ENCODE results near the gene STK32B.
"Not testable (repeated sequence)": the region's sequence is repeated elsewhere in the genome, so short reads cannot be mapped to it uniquely, and the experiment has no call there.

The STK32B gene
- long read RNA-seq, donor 1, partial matches to known transcripts, result 0 of 1 reads
- long read RNA-seq, donor 1, other reads (novel, unspliced or antisense), result 0 of 1 reads
- long read RNA-seq, donor 2, partial matches to known transcripts, result 0 of 2 reads
- long read RNA-seq, donor 2, other reads (novel, unspliced or antisense), result 0 of 2 reads
- long read RNA-seq, donor 3, partial matches to known transcripts, result 0 of 1 reads
- long read RNA-seq, donor 3, other reads (novel, unspliced or antisense), result 0 of 1 reads
- long read RNA-seq, donor 4, result 0 reads
- long read RNA-seq, donor 5, partial matches to known transcripts, result 0 of 1 reads
- long read RNA-seq, donor 5, other reads (novel, unspliced or antisense), result 0 of 1 reads
- long read RNA-seq, donor 6, partial matches to known transcripts, result 0 of 1 reads
- long read RNA-seq, donor 6, other reads (novel, unspliced or antisense), result 0 of 1 reads
- long read RNA-seq, donor 7, result 0 reads
- long read RNA-seq, donor 8, partial matches to known transcripts, result 0 of 4 reads
- long read RNA-seq, donor 8, other reads (novel, unspliced or antisense), result 0 of 4 reads

DNA sequence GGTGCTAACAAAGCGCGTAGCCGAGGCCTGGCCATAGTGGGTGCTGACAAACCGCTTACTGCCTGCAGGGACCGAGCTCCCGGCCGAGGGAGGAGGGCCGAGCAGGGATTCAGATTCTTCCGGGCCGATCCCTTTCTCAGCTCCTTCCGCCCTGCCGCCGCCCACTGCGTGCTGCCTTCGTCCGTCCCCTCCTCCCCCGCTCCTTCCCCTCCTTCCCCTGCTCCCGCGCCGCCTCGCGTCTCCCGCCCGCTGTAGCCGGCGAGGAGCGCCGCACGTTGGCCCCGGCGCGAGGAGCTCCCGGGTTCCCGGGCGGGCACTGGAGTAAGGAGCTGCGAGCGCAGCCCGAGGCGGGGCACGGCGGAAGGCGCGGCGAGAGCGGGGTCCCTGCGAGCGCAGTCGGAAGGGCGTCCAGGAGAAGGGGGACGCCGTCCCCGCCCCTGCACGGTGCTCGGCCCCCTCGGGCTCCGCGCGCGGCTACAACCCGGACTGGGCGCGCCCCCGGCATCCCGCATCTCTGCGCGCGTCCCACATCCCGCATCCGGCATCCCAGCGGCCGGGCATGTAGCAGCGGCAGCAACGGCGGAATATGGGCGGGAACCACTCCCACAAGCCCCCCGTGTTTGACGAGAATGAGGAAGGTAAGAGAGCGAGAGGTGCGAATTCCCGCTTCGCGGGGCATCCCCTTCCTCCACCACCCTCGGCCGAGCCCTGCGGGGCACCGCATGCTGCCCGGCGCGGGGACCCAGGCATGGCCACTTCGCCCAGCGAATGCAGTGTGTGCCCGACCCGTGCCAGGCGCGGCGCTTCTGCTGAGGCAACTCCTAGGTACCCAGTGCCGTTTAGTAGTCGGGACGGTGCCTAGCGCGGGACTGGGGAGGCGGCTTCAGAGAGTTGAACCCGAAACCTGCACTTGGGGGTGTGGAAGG is at the start of gene STK32B:
Gene STK32B, plus strand, starts transcription at position 203 of the 926 bp plus-strand sequence.
- peak; percentile 65 for DNase-seq

DNA sequence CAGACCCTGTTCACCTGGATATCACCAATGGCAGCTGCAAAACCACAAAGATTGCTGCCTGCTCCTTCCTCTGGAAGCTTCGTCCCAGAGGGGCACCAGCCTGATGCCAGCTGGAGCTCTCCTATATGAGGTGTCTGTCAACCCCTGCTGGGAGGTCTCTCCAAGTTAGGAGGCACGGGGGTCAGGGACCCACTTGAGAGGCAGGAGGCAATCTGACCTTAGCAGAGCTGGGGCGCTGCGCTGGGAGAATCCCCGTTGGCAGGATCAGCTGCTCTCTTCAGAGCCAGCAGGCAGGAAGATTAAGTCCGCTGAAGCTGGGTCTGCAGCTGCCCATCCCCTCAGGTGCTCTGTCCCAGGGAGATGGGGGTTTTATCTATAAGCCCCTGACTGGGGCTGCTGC is 49.6 kb upstream of the STK32B start:
- DNase-seq, result not testable (repeated sequence)

DNA sequence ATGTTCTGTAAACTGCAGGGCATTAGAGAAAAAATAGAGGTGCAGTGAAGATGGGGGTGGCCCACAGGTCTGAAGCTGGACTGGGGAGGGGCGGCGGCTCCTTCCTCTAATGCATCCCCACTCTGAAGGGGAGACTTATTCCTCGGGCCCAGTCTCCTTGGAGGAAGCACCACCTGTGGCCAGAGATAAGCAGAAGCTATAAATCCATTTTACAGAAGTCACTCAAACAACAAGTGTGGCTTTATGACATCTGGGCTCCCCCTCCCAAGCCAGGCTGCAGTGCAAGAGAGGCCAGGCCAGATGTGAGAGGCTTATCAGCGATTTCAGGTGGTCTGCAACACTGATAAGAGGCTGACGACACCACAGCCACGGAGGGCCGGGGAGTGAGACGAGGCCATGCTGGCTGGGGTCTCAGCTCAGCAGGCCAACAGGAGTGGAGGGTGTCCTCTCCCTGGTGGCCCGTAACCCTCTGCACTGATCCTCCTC is 47.9 kb upstream of the STK32B start:
- no peak for DNase-seq

- DNase-seq, result no peak
Measured at GRCh38 chr4:5003918-5004317, 47.4 kb upstream of the STK32B start.

DNA sequence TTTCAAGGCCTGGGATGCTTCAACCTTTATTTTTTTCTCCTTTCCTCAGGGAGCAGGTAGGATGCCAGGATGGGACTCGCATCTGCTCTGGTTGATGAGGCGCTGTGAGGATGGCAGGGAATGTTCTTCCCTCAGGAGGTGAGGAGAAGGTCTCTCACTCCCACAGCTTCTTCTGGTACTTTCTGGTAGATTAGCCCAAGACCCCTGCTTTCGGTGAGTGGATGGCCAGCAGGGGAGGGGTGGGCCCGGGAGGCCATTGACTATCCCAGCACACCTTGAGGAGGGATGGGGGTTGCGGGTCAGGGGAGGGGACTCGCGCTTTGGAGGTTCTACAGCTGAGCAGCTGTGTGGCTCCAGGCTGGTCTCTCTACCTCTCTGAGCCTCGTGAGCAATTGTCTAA is 46.8 kb upstream of the STK32B start:
- no peak for DNase-seq

- not testable (repeated sequence) for DNase-seq
Measured at GRCh38 chr4:5006932-5007331, 44.3 kb upstream of the STK32B start.

- DNase-seq, result no peak
Measured at GRCh38 chr4:5009796-5010195, 41.5 kb upstream of the STK32B start.

DNA sequence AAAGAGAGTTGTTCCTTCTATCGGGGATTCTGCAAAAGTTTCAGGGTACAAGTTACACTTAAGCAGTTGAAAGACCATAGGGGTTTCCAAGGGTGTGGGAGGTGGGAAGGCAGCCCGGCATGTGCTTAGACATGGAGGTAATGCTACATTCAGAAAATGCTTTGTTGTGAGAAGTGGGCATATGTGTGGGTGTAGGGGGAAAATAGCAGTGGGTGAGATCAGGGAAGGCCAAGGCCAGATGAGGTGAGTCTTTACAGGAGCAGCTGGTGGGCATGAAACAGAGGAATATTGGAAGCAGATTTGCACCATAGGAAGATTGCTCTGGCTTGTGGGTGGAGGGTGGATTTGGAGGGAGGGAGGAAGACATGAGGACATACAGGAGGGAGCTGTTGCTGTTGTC is 40.3 kb upstream of the STK32B start:
- DNase-seq, result no peak

- no peak for DNase-seq
Measured at GRCh38 chr4:5012244-5012898, 38.9 kb upstream of the STK32B start.

GRCh38 chr4:5012958-5013357 is 38.3 kb upstream of the STK32B start:
- no peak for DNase-seq

DNA sequence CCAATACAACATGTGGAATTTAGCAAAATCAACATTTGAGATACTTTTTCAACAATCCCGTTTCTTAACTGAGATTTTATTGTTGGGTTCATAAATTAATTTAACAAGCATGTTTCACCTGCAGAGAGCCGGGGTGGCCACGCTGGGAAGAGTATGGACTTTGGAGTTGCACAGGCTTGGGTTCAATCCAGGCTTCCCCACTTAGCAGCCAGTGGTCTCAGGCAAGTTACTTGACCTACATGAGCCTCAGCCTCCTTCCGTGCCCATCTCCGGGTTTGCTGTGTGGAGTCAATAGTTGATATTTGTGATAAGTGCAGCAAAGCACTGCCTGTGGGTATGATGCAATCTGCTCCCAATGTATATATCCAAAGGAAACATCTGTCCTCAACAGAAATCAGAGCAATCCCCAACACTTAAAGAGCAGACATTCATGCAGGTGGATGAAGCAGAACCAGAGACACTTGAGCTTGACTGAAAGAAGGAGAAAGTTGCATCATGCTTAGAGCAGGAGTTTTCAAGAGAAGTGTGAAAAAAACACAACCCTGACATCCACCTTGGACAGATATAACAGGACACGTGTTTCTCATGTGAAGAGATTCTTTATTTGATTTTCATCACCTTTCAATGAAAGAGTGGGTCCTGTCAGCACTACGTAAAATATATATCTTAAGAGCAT is 37.1 kb upstream of the STK32B start:
- no peak for DNase-seq

GRCh38 chr4:5018096-5018495 is 33.2 kb upstream of the STK32B start:
- DNase-seq, result no peak

DNA sequence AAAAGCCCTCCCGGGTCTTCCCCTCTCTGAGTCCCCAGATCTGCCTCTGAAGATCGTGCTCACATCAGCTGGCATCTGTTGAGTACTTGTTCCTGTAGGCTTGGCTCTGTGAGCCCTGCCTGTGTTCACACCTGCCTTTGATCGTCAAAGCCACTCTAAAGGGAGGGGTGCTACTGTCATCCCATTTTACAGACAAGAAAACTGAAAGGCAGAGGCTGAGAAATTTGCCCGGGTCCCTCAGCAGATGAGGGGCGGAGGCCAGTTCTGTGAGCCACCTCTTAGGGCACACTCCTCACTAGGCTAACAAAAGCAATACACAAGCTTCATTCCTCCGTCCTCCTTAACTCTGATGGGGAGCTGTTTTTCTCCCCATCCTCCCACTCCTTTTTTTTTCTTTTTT is 32.7 kb upstream of the STK32B start:
- no peak for DNase-seq

DNA sequence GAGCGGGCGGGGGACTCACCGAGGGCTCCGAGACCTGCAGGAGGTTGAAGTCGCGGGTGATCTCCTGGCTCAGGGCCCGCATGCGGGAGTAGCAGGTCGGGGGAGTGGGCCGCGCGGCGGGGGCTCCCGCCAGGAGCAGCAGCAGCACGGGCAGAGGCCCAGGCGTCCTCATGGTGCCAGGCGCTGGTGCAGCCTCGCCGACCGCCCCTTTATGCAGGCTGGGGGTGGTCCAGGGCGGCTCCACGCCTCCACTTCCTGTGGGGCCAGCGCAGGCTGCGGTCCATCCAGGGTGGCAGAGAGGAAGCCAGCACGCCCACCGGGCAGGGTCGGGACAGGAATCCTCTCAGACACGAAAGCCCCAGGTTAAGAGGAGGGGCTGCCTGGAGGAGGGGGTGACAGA is 32.0 kb upstream of the STK32B start, which contains the start of gene CYTL1:
Gene CYTL1, minus strand, starts transcription at position 185 of the 400 bp plus-strand sequence. Its CDS starts 13 bp downstream, at position 172.
- DNase-seq, result peak; percentile 54

DNA sequence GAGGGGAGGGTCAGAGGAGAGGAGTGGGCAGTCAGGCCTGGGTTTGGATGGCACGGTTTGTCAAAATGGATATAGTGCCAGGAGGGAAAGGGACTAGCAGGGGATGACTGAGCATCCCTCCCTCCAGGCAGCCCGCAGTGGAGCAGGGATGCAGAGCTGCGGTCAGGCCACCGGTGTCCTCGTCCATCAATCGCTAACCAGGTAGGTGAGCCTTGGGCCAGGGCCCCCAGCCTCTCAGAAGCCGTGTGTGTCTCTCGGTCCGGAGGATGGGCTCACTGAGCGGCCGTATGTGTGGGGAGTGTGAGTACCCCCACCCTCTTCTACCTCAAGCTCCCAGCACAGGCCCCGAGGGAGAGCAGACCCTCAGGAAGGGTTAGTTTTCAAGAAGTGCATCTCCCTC is 31.5 kb upstream of the STK32B start:
- no peak for DNase-seq

DNA sequence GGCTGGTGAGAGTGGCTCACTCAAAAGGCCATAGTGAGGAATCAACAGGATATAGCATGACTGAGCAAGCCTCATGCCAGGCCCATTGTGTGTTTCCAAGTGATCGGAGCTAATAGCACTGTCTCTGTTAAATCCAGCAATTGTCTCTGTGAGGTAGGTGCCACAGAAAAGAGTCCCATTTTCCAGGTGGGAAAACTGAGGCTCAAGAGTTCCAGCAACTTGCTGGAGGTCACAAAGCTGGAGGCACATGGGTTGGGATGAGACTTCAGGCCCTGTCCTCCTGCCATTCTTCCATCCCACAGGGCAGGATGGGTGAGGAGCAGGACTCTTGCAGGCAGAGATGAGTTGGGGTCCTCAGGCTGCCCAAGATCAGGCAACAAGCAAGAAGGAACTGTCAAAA is 30.9 kb upstream of the STK32B start:
- DNase-seq, result no peak

DNA sequence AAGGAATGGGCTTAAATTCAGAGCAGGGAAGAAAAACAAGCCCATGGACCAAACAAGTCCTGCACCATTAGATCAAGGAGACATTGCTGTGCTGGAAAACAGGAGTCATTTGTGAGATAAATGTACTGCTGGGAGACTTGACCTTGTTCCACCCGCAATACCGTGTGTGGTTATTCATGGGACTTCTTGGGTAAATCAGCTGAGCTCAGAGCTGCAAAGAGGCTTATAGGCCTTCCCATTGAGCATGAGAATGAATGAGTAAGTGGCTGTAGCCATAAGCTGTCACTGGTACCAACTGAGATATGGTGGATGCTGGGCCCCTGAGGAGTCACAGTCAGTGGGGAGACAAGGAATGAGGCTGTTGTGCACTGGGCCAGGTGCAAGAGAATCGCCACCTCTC is 29.7 kb upstream of the STK32B start:
- DNase-seq, result no peak

DNA sequence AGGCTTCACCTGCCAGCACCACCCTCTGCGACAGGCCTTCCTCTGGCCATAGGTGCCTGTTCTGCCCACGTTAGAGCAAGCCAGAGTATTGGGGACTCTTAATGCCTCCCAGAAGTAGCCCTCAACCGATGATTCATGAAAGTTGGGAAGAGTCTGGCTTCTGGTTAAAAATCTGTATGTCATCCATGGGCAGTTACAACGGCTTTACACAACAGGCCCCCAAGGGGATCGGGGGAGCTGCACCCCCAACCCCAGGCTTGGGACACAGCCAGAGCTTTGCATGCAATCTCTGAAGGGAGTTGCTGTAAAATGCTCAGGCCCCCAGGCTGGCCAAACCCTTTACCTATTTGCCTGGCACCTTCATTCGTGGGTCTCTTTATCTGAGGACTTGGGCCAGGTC is 26.6 kb upstream of the STK32B start:
- DNase-seq, result no peak

GRCh38 chr4:5026371-5026770 is 24.9 kb upstream of the STK32B start:
- DNase-seq, result no peak

GRCh38 chr4:5027346-5027745 is 23.9 kb upstream of the STK32B start:
- DNase-seq, result no peak

- no peak for DNase-seq
Measured at GRCh38 chr4:5028480-5028879, 22.8 kb upstream of the STK32B start.

GRCh38 chr4:5029447-5029846 is 21.8 kb upstream of the STK32B start:
- no peak for DNase-seq

Data from right kidney (tissue), 9 donors.